Stimulated activated CD8-positive, alpha-beta memory T cell treated with anti-CD3 and anti-CD28 coated beads, Interleukin-7, amount 100 ng/mL, for 48 hours (primary cell): ENCODE data around the gene AIDA.
"Not testable (repeated sequence)": the region's sequence is repeated elsewhere in the genome, so short reads cannot be mapped to it uniquely, and the experiment has no call there.

Experiments used
- DNase-seq, 2 donors: peaks; one replicate each; pipeline ENCODE4 v3.0.0-alpha.2; 2020; ENCODE audit warnings: low read depth in 1 of 2; ENCODE audit errors: extremely low read depth in 1 of 2

The AIDA gene

DNA sequence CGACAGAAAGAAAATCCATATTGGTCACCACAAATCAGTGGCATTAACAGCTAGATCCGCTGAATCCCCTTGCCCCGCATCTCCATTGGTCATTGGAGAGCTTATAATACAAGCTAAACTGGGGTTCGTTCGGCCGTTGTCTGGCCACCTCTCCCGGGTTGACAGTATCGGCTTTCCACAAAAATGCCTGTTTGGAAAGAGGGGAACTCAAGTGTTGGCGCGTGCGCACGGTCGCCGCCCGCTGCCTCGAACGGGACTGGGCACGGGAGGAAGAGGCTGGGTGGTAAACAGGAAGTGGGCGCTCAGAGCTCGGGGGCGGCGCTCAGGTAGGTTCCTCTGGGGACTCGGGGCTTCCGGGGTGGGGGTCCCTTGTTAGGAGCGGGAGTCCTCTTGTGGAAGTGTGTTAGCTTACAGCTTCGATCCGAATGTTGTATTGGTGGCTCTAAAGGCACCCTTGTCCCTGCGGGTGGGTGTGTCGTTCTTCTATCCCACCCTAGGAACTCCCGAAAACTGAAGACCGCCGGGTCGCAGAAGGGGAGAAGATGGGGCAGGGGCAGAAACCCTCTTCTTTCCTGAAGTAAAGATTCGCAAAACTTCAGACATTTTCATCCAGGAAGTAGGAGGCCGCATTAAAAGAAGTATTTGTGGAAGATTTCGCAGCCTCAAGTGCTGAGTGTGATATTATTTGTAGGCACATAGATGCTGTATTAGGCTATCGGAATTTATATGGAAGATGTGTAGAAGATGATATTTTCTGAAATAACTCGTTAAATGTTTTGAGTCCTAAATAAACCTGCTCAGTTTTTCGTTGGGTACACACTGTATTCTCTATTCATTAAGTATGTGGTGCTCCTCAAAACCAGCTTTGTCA is 1.0 kb upstream of the AIDA start:
- peak; percentile 79 to 89 for DNase-seq

DNA sequence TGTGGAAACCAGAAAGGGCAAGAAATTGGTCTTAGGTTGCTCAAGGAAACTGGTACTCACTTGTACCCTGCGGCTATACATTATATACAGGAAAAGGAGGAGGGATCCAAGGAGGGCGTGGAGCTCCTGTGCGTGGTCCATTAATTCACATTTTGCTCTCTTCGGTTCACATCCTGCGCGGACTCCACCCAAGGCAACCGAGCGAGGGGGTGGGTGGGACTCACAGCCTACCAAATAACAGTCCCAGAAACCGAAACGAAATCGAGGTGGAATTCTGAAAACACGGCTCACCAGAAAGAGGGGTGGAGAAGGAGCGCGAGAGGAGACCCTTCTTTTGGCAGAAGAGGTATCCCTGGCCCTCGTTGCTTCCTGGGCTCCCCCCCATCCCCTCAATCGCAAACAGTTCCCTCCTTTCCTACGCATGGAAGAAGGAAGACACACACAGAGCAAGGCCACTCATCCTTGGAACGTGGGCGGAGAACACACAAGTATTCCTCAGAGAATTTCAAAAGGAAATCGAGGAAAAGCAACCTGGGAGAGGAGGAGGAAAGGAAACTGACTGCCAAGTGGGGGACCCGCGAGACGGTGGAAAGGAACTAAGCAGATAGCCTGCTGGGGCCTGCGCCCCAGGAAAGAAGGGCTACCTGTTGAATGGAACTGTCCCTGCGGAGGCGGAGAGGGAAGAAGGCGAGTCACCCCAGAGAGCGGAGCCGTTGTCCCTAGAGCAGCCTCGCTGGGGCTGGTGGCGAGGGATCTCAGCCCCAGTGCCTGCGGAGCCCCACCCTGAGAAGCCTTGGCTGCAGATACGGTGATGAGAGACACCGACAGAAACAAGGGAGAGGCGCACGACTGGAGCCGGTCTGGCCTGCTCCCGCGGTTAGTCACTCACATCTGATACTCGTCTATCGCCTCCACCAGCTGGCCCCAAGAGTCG is 705 bp downstream of the AIDA start:
- peak in 1 of 2 donors; percentile 45 for DNase-seq

DNA sequence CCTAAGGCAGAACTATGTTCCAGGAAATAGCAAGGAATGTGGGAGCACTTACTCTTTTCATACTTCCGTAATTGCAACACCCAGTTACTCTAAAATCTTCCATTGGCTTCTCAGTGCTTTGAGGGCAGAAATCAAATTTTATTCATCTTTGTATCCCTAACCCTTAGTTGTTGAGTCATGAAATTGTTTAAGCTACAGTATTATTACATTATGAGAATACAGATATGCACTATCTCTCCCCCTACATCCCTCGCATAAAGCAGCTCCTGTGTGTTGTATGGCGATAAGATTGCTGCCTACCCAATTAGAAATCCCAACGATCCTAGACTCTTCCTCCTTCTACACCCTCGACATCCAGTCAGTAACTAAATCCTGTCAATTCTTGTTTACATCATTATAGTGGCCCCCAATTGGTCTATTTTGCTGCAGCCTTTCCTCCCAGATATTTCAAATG is 2.6 kb downstream of the AIDA start:
- no peak for DNase-seq

DNA sequence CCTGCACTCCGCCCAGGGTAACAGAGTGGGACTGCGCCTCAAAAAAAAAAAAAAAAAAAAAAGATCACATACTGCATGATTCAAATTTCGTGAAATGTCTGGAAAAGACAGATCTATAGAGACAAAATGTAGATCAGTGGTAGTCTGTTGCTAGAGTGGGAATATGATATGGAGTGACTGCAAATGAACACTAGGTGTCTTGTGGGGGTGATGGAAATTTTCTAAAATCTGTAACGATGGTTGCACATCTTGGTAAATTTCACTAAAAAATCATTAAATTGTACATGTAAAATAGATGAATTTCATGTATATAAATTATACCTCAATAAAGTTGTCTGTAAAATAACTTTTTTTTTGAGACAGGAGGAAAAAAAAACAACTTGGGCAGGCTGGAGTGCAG is 5.5 kb downstream of the AIDA start:
- DNase-seq, result no peak

DNA sequence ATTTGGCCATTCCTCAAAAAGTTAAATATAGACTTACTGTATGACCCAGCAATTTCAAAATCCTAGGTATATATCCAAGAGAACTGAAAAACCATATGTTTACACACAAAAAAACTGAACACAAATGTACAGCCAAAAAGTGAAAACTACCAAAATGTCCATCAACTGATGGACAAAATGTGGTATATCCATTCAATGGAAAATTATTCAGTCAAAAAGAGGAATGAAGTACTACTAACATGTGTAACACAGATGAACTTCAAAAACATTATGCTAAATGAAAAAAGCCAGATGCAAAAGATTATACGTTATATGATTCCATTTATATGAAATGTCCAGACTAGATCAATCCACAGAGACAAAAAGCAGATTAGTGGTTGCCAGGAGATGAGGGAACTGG is 8.0 kb downstream of the AIDA start:
- no peak for DNase-seq

DNA sequence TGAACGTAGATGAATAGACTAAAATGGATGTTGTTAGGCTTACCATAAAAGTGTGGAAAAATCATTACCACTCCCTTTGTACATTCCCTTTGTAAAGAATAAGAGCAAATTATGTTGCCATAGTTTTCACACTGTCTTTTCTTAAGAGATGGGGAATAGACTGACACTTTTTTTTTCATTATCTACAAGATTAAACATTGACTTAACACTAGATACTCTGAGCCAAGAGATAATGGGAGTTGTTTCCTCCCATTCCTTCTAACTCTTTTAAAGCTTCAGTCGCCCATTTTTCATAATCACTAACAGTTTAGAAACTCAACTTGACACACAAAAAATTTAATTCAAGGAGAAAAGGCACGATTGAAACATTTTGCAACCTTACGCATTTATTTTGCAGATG is 10.1 kb downstream of the AIDA start:
- no peak for DNase-seq

DNA sequence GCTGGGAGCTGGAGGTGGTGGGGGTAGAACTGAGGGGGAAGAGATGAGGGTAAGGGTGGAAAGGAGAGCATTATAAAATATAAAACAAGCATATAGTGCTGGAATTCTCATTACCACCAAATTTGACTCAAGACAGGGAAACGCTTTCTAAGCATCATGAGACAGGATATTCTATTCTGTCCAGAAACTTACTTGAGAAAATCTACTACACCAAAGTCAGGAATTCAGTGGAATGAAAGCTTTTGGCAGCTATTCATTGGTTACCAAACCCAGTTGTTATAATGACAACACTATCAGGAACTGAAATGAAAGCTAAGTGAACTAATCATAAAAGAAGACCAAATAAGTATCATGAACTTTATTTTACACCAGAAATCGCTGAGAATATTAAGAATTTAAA is 14.5 kb downstream of the AIDA start:
- no peak for DNase-seq

DNA sequence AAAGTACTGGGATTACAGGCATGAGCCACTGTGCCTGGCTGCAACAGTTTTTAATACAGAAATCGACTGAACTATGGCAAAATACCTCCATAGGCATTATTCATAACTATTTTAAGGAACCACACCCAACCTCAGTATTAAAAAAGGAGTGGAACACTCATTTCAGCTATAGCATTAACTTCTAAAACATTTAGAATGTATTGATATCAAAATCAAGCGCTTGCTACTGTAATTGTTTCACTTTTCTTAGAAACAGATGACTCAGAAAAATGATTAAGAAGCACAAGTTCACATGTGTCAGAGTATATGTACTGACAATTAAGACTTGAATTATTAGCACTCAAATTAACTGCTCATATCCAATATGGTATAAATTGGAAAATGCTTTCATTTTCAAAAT is 15.1 kb downstream of the AIDA start:
- DNase-seq, result no peak

DNA sequence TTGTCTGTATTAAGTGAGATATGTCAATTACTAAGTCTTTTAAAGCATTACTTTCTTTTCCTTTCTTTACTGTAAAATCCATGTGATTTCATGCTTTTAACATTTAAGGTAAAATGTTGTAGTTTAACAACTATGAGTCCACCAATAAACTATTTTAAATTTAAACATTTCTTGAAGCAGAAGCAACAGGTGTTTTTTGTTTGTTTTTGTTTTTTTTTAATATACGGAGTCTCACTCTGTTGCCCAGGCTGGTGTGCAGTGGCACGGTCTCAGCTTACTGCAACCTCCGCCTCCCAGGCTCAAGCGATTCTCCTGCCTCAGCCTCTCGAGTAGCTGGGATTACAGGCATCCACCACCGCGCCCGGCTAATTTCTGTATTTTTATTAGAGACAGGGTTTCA is 15.6 kb downstream of the AIDA start:
- DNase-seq, result no peak

DNA sequence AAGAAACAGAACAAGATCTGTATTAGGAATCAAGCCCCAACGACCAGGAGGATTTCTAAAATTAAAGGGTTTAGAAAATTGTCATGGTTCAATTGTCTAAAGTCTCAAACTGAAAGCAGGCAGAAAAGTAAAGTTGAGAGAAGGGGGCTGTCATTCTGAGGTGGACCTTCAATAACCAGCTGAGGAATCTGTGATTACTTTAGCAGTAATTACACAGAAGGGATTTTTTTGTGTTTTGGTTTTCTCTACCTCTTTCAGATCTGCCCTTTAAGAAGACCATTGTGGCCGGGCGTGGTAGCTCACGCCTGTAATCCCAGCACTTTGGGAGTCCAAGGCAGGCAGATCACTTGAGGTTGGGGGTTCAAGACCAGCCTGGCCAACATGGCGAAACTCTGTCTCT is 17.4 kb downstream of the AIDA start:
- no peak for DNase-seq

DNA sequence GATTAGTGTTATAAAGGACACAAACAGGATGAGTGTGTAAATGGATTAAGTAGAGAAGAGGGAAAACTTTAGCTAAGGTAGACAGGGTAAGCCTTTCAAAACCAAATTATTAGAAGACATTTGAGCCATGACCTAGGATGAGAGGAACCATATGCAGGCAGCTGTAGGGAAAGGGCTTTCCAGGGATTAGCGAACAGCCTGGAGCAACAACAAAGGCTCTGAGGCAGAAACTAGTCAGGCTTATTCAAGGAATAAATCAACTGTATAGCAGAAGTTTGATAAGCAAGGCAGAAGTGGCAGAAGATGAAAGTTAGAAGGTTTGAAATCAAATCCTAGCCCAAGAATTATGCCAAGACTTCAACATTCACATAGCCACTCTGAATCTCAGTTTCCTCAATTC is 21.3 kb downstream of the AIDA start:
- no peak for DNase-seq

DNA sequence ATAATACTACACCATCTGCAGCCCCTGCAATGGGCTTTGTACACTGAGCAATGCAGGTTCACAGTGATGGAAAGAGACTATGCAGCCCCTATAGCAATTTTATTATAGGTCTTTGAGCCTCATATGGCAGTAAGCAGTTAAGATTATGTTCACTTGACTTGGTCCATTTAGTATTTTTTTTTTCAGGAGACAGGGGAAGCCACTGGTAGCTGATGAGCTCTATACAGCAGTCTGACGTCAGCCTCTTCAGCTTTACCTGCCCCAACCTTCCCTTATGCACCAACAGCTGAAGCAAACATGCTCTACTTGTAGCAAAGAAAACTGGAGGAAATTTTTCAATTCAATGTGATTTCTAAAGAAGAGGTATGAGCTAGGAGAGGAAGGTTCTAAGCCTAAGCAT is 32.2 kb downstream of the AIDA start:
- DNase-seq, result no peak

DNA sequence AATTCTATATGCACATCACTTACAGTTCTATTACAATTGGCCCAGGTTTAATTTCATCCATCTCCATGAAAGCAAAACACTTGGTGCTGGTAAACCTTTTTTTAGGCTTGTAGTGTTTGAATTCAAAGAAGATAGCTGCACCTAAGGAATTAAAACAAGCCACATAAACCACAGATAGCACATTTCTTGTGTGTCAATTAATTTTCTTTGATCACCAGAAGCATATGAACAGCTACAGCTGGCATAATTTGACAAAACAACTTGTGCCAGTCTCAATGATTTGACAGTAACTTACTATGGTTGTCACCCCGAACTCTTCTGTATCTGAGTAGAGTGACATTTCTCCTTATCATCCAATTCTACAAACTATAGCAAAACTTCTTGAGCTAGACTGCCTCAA is 42.2 kb downstream of the AIDA start:
- no peak for DNase-seq

DNA sequence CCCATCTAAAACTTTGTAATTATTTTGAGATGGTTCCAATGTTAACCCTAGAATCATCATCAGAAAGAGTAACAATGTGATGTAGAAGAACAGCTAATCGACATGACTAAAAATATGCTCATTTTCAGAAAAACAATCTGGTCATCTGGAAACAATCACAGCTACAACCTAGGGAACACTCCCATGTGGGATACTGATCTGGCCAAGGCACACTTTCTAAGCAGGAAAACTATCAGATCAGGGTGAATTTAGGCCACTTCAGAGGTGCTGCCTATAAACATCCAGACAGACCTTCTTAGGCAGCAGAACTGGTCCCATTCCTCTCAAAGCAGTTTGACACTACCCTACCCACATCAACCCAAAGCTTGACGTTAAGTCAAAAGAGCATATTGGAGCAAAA is 43.2 kb downstream of the AIDA start:
- not testable (repeated sequence) for DNase-seq

DNA sequence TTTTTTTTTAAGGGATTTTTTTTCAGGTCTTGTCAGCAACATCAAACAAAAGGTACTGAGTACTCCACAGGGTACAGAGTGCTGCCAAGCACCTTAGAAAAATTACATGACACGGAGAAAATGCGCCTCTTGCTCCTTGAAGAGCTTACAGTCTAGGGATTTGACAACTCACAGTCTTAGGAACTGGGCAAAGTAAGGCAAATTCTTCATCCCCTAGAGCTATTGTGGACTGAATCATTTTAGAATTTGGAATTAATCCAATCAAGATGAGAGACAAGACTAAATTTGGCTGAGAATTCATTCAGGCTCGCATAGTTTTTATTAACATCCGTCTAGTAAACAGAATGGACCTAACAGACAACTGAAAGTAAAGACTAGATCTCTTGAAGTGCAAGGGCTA is 44.1 kb downstream of the AIDA start:
- DNase-seq, result not testable (repeated sequence)

DNA sequence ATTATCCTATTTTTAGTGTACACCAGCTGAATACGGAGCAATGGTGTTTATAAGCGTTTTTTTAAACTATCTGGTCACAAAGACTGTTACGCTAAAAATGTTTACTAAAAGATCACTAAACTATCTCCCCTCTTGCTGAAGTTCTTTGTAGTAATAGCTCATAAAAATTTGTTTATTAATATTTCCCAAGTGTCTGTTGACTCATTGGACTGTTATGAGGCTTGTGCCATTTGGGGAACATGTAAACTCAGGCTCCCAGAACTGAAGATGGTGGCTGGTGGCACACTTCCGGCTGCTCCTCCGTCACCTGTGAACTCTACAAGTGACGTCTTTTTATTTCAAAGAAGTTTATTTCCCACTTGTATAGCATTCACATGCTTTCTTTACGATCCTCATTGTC is 46.3 kb downstream of the AIDA start:
- no peak for DNase-seq

DNA sequence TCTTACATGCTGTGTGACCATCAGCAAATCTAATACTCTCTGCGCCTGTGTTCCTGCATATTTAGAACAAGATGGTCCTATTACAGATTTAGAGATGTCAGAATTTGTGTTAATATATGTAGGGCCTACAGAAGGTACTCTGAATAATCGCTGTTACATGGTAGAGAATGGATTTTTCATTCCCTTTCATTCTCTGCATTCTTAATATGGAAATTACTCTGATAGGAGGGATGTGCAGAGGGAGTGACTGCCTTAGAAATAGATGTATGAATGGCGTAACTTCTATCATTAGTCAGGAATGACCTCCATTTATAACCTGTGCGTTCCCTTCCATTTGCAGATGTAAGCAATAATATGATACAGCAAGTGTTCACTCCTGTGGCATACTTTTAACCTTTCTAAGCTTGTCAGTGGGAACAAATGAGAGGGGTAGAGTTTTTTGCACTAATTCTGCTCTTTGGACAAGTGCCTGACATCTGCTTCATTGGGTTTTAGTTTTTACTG is 48.8 kb downstream of the AIDA start:
- no peak for DNase-seq

DNA sequence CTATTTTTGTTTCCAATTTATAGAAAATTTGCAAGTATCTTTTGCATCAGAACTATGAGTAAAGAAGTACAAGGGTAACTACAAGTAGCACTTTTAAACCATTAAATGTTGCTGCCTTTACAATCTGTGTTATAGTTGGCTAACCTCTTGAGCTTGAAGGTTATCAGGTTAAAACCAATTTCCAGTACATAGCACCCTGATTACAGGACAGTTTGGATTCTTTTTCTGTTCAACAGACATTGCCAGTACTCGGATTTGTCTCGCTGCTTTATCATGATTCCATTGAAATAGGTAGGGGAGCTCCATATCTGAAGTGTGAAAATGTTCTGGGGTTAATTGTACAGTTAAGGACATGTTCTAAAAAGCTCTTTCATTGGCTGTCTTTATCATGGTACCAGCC is 54.4 kb downstream of the AIDA start:
- DNase-seq, result no peak

DNA sequence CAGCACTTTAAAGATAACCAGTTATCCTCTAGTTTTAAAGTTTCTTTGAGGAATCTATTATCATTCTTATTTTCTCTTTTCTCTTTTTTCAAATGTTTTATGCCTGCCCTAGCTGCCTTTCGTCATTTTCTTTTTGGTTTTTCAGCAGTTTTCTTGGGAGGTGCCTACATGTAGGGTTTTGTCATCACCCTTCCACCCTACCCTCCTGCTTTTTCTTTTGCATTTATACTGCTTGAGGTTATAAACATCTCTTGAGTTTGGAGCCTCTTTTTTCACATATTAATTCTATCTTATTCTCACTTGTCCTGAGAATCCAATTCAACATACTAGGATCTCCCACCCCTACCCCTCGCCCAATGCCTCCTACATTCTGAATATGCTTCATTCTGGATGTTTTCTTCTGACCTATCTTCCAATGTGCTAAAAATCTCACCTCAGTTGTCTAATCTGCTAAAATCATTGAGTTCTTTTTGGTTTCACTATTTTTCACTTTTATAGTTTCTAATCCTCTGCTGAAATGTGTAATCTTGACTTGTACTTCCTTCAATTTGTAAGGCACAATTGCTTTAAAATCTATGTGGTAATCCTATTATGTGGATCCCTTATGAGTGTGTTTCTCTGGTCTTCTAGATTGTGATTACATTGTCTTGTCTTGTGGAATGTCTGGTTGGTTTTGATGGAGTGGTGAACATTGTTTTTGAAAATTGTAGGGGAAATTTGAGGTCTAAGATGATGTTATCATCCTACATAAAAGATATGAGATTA is 55.7 kb downstream of the AIDA start:
- DNase-seq, result no peak

DNA sequence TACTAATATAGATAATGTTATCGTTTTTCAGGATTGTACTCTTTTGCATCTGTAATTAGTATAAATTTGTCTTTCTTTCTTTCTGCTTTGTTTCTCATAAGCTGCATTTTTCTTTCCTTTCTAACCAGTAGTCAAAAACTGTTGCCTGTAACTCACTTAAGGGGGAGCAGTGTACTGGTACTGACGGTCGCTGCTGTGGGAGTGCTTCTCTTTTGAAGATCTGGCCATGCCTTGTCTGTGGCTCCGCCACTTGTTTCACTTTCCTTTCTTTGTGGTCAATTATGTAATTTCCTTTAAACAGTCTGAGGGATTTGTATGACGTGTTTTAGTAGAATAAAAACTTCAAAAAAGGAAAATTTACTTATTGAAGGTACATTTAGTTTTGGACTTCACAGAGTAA is 57.4 kb downstream of the AIDA start:
- DNase-seq, result peak; percentile 40 to 68
